ENCODE results near the gene BRINP1. TPM values are rescaled to one million over a fixed set of nuclear protein-coding genes. Genes with fewer than 3 reads are reported as not detected.

BRINP1 gene
- total and polyA plus RNA-seq, 10 of the 15 experiments (the other 5 are each of a cell fraction or from before 2014, with no cell fraction given) = not detected

GRCh38 chr9:119332522-119332921 lies 36.7 kb downstream of the BRINP1 start (continued):
- TF ChIP-seq MTA3 (IDR thresholded peaks at IDR 0.05; ENCODE audit: borderline replicate concordance, low read length) = no peak
- no peak for TF ChIP-seq CHD1 (IDR thresholded peaks at IDR 0.05; ENCODE audit: low read depth, low read length)

- RAD21 ChIA-PET (ENCODE audit: unreplicated experiment) = no interaction called here
- no peaks in the 10 kb centered on the region for H3K27me3 ChIP-seq (replicated peaks in 1 of 2; ENCODE audit: control insufficient read depth in 2 of 2, insufficient read depth in 2 of 2, low read length in 1 of 2)
- no peak overlapping the region for H3K9ac ChIP-seq (ENCODE audit: control insufficient read depth, insufficient read depth, low read length)
- WGBS (ENCODE audit: insufficient coverage, insufficient replicate concordance, low lambda C conversion rate, missing lambda C conversion rate) = under 1% methylated on average over 7 of the region's 7 CpGs
- intact Hi-C loops (cut with micrococcal nuclease; ENCODE audit: unreplicated experiment) = no loop called here
- no peak for DNase-seq (ENCODE audit: low read depth, low spot score)
- no peak overlapping the region for H3K4me3 ChIP-seq
- no peak for FAIRE-seq
- no peaks in the 10 kb centered on the region for H3K36me3 ChIP-seq (ENCODE audit: control insufficient read depth in 2 of 2, insufficient read depth in 2 of 2, low read length in 1 of 2)
- ATAC-seq = no peak
- POLR2A ChIA-PET = no interaction called here
- H3K4me2 ChIP-seq (ENCODE audit: control insufficient read depth, insufficient read depth) = no peak overlapping the region
- no peaks in the 10 kb centered on the region for H4K20me1 ChIP-seq (ENCODE audit: control insufficient read depth, insufficient read depth)
- no TSS peak for BruUV-seq (replicated peaks)
- no peaks in the 10 kb centered on the region for H3K9me3 ChIP-seq (replicated peaks; ENCODE audit: control insufficient read depth, insufficient read depth, low read length)
- SMC1A ChIA-PET (ENCODE audit: uncharacterized antibody, unreplicated experiment) = no interaction called here
- no peaks in the 10 kb centered on the region for H3K4me1 ChIP-seq (ENCODE audit: control insufficient read depth, insufficient read depth, low read length)
- H2AFZ ChIP-seq (ENCODE audit: control insufficient read depth, low read depth, low read length) = no peak overlapping the region
- H3K79me2 ChIP-seq (ENCODE audit: control insufficient read depth, insufficient read depth, low read length) = no peaks in the 10 kb centered on the region
- CTCF ChIA-PET = no interaction called here
- TF ChIP-seq ATF7 (IDR thresholded peaks at IDR 0.05; ENCODE audit: low read depth) = no peak
- no peak for TF ChIP-seq ZNF207 (IDR thresholded peaks at IDR 0.05; ENCODE audit: borderline replicate concordance)
- TF ChIP-seq RB1 (IDR thresholded peaks at IDR 0.05; ENCODE audit: borderline replicate concordance) = no peak
- TF ChIP-seq CREM (IDR thresholded peaks at IDR 0.05; ENCODE audit: low read depth) = no peak
- no peak for TF ChIP-seq RFX5 (IDR thresholded peaks at IDR 0.05; ENCODE audit: low read depth, low read length)
- no peak for TF ChIP-seq POU2F2 (IDR thresholded peaks at IDR 0.05; ENCODE audit: borderline replicate concordance, low read depth, low read length)
- TF ChIP-seq, protein P1, sequence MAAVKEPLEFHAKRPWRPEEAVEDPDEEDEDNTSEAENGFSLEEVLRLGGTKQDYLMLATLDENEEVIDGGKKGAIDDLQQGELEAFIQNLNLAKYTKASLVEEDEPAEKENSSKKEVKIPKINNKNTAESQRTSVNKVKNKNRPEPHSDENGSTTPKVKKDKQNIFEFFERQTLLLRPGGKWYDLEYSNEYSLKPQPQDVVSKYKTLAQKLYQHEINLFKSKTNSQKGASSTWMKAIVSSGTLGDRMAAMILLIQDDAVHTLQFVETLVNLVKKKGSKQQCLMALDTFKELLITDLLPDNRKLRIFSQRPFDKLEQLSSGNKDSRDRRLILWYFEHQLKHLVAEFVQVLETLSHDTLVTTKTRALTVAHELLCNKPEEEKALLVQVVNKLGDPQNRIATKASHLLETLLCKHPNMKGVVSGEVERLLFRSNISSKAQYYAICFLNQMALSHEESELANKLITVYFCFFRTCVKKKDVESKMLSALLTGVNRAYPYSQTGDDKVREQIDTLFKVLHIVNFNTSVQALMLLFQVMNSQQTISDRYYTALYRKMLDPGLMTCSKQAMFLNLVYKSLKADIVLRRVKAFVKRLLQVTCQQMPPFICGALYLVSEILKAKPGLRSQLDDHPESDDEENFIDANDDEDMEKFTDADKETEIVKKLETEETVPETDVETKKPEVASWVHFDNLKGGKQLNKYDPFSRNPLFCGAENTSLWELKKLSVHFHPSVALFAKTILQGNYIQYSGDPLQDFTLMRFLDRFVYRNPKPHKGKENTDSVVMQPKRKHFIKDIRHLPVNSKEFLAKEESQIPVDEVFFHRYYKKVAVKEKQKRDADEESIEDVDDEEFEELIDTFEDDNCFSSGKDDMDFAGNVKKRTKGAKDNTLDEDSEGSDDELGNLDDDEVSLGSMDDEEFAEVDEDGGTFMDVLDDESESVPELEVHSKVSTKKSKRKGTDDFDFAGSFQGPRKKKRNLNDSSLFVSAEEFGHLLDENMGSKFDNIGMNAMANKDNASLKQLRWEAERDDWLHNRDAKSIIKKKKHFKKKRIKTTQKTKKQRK (IDR thresholded peaks at IDR 0.05; ENCODE audit: low read depth, low read length) = no peak
- no peak for TF ChIP-seq IKZF2 (IDR thresholded peaks at IDR 0.05)
- TF ChIP-seq SKIL (IDR thresholded peaks at IDR 0.05; ENCODE audit: low read depth, poor library complexity, severe bottlenecking) = no peak
- TF ChIP-seq SREBF1 (IDR thresholded peaks at IDR 0.05; ENCODE audit: low read length) = no peak
- no peak for TF ChIP-seq SIN3A (IDR thresholded peaks at IDR 0.05; ENCODE audit: low read depth, low read length)
- no peak for TF ChIP-seq IRF5 (IDR thresholded peaks at IDR 0.05; ENCODE audit: borderline replicate concordance)
- in situ Hi-C loops (cut with MboI) = no loop called here
- H3K27ac ChIP-seq (ENCODE audit: control insufficient read depth, insufficient read depth) = no peak overlapping the region
Measured at GRCh38 chr9:119322184-119322583, 47.1 kb downstream of the BRINP1 start.

Measured in GM12878 (cell line).